ENCODE data around the gene SFR1. TPM values are rescaled to one million over a fixed set of nuclear protein-coding genes. Genes with fewer than 3 reads are reported as not detected.

Gene SFR1
- total RNA-seq, 1 donor from 2014 or later = 12.3 TPM

DNA sequence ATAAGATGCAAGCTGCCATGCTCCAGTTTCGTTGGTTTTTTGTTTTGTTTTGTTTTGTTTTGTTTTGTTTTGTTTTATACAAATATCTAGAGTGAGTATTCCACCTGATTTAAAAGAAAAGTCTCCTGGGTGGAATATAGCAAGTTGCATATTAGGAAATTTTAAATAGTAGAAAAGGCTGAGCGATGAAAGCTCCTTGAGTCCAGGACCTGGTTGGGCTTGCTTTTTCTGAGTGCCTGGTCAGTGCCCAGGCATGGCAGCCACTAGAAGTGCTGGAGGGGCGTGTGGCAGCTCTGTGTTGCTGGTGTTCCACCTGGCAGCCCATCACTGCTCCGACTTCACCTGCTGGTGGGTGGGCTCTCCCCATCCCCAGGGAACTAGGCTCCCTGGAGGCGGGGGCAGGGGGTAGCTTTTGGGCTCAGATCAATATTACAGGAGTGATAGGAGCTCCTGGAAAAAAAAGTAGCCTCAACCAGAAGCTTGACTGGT is 44.3 kb upstream of the SFR1 start:
- H3K27me3 Mint-ChIP-seq = peaks cover 2% of the 10 kb centered on the region
- H3K9me3 Mint-ChIP-seq = no peaks in the 10 kb centered on the region
- CTCF ChIA-PET = no interaction called here
- no peak overlapping the region for H3K4me3 Mint-ChIP-seq
- POLR2A ChIA-PET = no interaction called here
- TF ChIP-seq, protein P1, sequence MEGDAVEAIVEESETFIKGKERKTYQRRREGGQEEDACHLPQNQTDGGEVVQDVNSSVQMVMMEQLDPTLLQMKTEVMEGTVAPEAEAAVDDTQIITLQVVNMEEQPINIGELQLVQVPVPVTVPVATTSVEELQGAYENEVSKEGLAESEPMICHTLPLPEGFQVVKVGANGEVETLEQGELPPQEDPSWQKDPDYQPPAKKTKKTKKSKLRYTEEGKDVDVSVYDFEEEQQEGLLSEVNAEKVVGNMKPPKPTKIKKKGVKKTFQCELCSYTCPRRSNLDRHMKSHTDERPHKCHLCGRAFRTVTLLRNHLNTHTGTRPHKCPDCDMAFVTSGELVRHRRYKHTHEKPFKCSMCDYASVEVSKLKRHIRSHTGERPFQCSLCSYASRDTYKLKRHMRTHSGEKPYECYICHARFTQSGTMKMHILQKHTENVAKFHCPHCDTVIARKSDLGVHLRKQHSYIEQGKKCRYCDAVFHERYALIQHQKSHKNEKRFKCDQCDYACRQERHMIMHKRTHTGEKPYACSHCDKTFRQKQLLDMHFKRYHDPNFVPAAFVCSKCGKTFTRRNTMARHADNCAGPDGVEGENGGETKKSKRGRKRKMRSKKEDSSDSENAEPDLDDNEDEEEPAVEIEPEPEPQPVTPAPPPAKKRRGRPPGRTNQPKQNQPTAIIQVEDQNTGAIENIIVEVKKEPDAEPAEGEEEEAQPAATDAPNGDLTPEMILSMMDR (IDR thresholded peaks at IDR 0.05) = no peak
- no peak for DNase-seq
- ATAC-seq (ENCODE audit: low read depth) = no peak
- intact Hi-C loops (cut with micrococcal nuclease) = no loop called here
- no peaks in the 10 kb centered on the region for H3K4me1 Mint-ChIP-seq
- H3K27ac Mint-ChIP-seq = no peak overlapping the region
- no peaks in the 10 kb centered on the region for H3K36me3 Mint-ChIP-seq (ENCODE audit: low read depth)

DNA sequence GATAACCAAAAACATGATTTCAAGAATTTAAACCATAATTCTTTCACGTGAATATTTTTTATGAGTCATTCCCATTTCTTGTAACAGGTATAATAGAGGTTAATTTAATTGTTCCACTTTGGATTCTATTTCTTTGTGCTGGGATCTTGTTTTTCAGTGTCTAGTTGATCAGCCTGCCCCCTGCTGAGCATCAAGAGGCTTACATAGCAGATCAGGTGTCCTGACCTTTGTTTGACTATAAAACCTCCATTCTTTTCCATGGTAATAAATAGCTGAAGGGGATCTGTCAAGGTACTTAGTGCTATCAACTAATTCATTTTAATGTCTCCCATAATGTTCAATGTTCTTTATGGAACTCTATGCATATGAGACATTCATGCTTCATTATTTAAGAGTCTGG is 41.2 kb upstream of the SFR1 start:
- DNase-seq (no peak), ATAC-seq (ENCODE audit: low read depth) (no peak)
- no peak overlapping the region for H3K27ac Mint-ChIP-seq
- ChIA-PET POLR2A (no interaction called here), CTCF (interaction anchor here (1.0 to 2.8 kb wide), 2 partner anchors 40 to 193 kb away, joined by 3 to 21 read pairs; no protein-coding TSS in a partner anchor)
- no peaks in the 10 kb centered on the region for H3K4me1 Mint-ChIP-seq
- H3K27me3 Mint-ChIP-seq = peaks cover 2% of the 10 kb centered on the region
- H3K36me3 Mint-ChIP-seq (ENCODE audit: low read depth) = no peaks in the 10 kb centered on the region
- intact Hi-C loops (cut with micrococcal nuclease) = loop anchor here (1.0 kb wide), 2 partner anchors 192 to 367 kb away; no protein-coding TSS in a partner anchor
- H3K9me3 Mint-ChIP-seq = no peaks in the 10 kb centered on the region
- TF ChIP-seq, protein P1 (IDR thresholded peaks at IDR 0.05) = no peak
- H3K4me3 Mint-ChIP-seq = no peak overlapping the region

DNA sequence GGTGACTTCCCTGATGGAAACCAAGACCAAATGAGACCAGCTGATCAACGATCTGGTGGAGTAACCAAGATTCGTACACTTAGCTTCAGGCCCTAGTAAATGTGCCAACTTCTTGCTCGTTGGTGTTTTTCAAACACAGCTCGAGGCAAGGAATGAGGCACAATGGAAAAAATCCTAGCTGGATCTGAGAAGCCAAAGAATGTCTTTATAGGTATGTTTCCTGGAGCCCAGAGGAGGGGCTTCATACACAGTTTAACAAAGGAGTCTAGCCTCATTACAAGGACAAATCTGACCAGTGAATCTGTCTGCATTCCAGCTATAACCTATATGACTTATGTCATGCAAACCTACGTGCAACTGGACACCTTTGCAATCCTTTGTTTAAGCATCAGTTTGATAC is 40.0 kb upstream of the SFR1 start:
- ATAC-seq (ENCODE audit: low read depth) (no peak), DNase-seq (no peak)
- H3K36me3 Mint-ChIP-seq (ENCODE audit: low read depth) = no peaks in the 10 kb centered on the region
- no peaks in the 10 kb centered on the region for H3K4me1 Mint-ChIP-seq
- TF ChIP-seq, protein P1 (IDR thresholded peaks at IDR 0.05) = no peak
- H3K9me3 Mint-ChIP-seq = no peaks in the 10 kb centered on the region
- H3K4me3 Mint-ChIP-seq = no peak overlapping the region
- no peak overlapping the region for H3K27ac Mint-ChIP-seq
- intact Hi-C loops (cut with micrococcal nuclease) = no loop called here
- ChIA-PET CTCF (interaction anchor here (2.8 kb wide), 1 partner anchor 194 kb away, joined by 21 read pairs; no protein-coding TSS in a partner anchor), POLR2A (no interaction called here)
- H3K27me3 Mint-ChIP-seq = peaks cover 2% of the 10 kb centered on the region

DNA sequence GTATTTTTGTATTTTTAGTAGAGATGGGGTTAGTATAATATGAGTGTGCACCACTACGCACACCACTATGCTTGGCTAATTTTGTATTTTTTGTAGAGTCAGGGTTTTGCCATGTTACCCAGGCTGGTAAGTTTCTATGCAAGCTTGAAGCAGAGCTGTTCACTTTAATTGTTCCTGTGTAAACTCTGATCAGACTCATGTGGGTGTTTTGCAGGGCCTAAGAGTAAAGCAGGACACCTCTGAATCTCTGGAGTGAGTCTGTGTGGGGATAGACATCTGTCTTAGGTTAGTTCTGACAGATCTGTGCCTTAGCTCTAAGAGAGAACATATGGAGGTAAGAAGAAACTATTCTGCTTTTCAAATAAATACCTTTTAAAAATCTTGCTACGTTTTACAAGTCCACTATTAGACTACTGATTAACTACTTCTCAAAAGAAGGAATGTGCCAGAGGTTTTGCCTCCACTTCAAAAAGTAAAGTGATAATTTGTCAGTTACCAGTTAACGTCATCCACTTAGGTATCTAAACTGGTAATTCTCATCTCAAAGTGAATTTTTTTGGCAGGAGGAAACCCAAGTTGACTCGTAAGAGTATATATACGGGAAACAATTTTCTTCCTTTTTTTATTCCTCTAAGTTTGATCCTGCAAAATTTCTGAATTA is 37.4 kb upstream of the SFR1 start:
- ChIA-PET CTCF (interaction anchor here (1.5 kb wide), 1 partner anchor 197 kb away, joined by 5 read pairs; no protein-coding TSS in a partner anchor), POLR2A (no interaction called here)
- H3K4me3 Mint-ChIP-seq = no peak overlapping the region
- no peak overlapping the region for H3K27ac Mint-ChIP-seq
- TF ChIP-seq, protein P1 (IDR thresholded peaks at IDR 0.05) = no peak
- no peaks in the 10 kb centered on the region for H3K4me1 Mint-ChIP-seq
- no peaks in the 10 kb centered on the region for H3K9me3 Mint-ChIP-seq
- DNase-seq = no peak
- H3K27me3 Mint-ChIP-seq = no peaks in the 10 kb centered on the region
- no peak for ATAC-seq (ENCODE audit: low read depth)
- intact Hi-C loops (cut with micrococcal nuclease) = no loop called here
- H3K36me3 Mint-ChIP-seq (ENCODE audit: low read depth) = no peaks in the 10 kb centered on the region

DNA sequence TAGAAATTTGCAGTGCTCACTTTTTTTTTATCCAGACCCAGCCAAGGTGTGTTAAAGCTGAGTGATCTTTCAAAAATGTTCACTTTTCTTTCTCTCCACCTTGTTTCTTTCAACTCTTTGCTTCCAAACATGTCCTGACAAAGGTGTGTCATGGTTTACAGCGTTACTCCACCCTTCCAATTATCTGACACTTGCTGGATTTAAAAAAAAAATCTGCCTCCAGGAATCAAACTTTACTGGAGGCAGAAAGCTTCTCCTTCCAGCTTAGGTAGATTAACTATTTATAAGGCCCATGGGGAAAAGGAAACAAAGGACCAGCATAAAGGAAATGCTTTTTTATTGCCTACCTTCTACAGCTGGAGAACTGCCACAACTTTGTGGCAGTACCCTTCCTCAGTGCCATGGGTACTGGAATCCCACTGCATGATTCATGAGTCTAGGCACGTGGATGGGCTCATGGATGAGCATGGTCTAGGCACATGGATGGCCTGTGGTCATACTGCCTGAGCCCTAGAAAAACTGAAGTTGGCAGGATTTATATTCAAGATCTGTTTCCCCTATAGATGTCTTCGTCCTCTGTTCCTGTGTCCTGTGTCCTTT is 36.1 kb upstream of the SFR1 start, which contains the start of gene COL17A1:
TSS of gene COL17A1 (minus strand) at position 80 of the 600 bp plus-strand sequence. CDS start 5,207 bp downstream, outside the sequence.
- ChIA-PET CTCF (no interaction called here), POLR2A (no interaction called here)
- Mint-ChIP-seq H3K27me3 (peaks cover under 1% of the 10 kb centered on the region), H3K27ac (no peak within 1 kb of the TSS), H3K4me3 (no peak within 1 kb of the TSS), H3K9me3 (no peaks in the 10 kb centered on the region), H3K36me3 (ENCODE audit: low read depth) (no peaks in the 10 kb centered on the region), H3K4me1 (no peaks in the 10 kb centered on the region)
- DNase-seq (no peak), ATAC-seq (ENCODE audit: low read depth) (no peak)
- TF ChIP-seq, protein P1 (IDR thresholded peaks at IDR 0.05) = no peak
- intact Hi-C loops (cut with micrococcal nuclease) = no loop called here
